Glutamatergic neuron (in vitro differentiated cells): ENCODE results near the gene TEX51. TPM values are rescaled to one million over a fixed set of nuclear protein-coding genes. Genes with fewer than 3 reads are reported as not detected.

ENCODE experiments used
- DNase-seq: peaks from one replicate; pipeline ENCODE4 v3.0.0; 2022
- H3K27ac Mint-ChIP-seq: one replicate; pipeline ENCODE4 v1.8.0; 2020; ENCODE audit warnings: mild to moderate bottlenecking, mixed read lengths, inconsistent platforms; ENCODE audit not compliant: unreplicated experiment
- H3K27me3 Mint-ChIP-seq: one replicate; pipeline ENCODE4 v1.8.0; 2020; ENCODE audit warnings: mild to moderate bottlenecking, moderate library complexity, mixed read lengths, inconsistent platforms; ENCODE audit not compliant: unreplicated experiment
- H3K36me3 Mint-ChIP-seq: one replicate; pipeline ENCODE4 v1.8.0; 2020; ENCODE audit warnings: mild to moderate bottlenecking, mixed read lengths, inconsistent platforms; ENCODE audit not compliant: unreplicated experiment
- H3K4me1 Mint-ChIP-seq: one replicate; pipeline ENCODE4 v1.8.0; 2020; ENCODE audit warnings: mild to moderate bottlenecking, low read depth, mixed read lengths, inconsistent platforms; ENCODE audit not compliant: unreplicated experiment
- H3K4me3 Mint-ChIP-seq: one replicate; pipeline ENCODE4 v1.8.0; 2020; ENCODE audit warnings: mild to moderate bottlenecking, mixed read lengths, inconsistent platforms; ENCODE audit not compliant: unreplicated experiment
- H3K9me3 Mint-ChIP-seq: one replicate; pipeline ENCODE4 v1.8.0; 2020; ENCODE audit warnings: mild to moderate bottlenecking, moderate library complexity, mixed read lengths, inconsistent platforms; ENCODE audit not compliant: unreplicated experiment
- total RNA-seq: library from RNA; stranded (reverse); fragmentation: NEBNext Ultra II Directional; extraction: Animal tissue kit (Norgen Biotek cat#: 25700); gene quantifications from one replicate; pipeline ENCODE4 v1.2.1, GENCODE V29; 2021; ENCODE audit not compliant: unreplicated experiment
- TF ChIP-seq, protein P1 (sequence below): fragments of 200-600 bp; sonication (generic); IDR thresholded peaks from one replicate; pipeline ENCODE4 v1.5.0; 2021; ENCODE audit not compliant: partially characterized antibody, unreplicated experiment

The TEX51 gene
- total RNA-seq, 1 donor from 2014 or later, result not detected

DNA sequence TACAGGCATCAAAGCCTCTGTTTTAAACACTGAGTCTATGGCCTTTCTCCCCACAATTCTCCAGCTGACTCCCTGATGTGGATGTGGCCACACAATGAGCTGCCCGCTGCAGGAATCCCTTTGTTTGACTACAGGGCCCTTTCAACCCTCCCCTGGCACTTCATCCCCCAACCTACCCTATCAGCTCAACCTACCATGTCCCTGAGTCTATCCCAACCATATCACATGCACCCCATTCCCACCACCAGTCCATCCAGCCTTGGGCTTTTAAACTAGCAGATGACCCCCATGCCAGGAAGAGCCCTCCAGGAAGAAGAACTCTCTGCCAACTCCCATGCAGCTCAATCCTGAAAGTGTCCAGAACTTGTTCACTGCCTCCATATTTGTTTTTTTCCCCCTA lies 46.9 kb upstream of the TEX51 start:
- H3K27me3 Mint-ChIP-seq, result peaks cover 3% of the 10 kb centered on the region
- peaks cover 5% of the 10 kb centered on the region for H3K9me3 Mint-ChIP-seq
- peaks cover 9% of the 10 kb centered on the region for H3K36me3 Mint-ChIP-seq
- no peak overlapping the region for H3K27ac Mint-ChIP-seq
- H3K4me1 Mint-ChIP-seq, result no peaks in the 10 kb centered on the region
- no peak for DNase-seq
- no peak overlapping the region for H3K4me3 Mint-ChIP-seq
- TF ChIP-seq, protein P1, sequence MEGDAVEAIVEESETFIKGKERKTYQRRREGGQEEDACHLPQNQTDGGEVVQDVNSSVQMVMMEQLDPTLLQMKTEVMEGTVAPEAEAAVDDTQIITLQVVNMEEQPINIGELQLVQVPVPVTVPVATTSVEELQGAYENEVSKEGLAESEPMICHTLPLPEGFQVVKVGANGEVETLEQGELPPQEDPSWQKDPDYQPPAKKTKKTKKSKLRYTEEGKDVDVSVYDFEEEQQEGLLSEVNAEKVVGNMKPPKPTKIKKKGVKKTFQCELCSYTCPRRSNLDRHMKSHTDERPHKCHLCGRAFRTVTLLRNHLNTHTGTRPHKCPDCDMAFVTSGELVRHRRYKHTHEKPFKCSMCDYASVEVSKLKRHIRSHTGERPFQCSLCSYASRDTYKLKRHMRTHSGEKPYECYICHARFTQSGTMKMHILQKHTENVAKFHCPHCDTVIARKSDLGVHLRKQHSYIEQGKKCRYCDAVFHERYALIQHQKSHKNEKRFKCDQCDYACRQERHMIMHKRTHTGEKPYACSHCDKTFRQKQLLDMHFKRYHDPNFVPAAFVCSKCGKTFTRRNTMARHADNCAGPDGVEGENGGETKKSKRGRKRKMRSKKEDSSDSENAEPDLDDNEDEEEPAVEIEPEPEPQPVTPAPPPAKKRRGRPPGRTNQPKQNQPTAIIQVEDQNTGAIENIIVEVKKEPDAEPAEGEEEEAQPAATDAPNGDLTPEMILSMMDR, result no peak

DNA sequence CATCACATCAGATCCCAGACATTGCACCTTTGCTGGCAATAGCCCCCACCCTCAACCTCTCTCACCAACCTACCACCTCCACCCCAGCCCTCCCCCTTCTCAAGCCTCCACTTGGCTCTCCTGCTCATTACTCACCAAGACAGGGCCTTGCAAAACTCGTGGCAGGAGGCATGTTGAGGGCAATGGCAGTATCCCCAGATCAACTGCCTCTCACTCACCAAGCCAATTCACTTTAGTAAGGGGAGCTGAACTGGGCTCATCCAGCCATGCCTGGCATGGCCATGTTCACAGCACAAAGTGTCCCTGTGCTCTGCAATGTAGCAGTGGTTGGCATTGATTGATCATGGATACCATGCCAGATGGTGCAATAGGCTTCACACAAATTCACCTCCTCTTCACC lies 46.3 kb upstream of the TEX51 start:
- no peak for DNase-seq
- H3K4me1 Mint-ChIP-seq, result no peaks in the 10 kb centered on the region
- no peak overlapping the region for H3K27ac Mint-ChIP-seq
- H3K9me3 Mint-ChIP-seq, result peaks cover 5% of the 10 kb centered on the region
- no peak overlapping the region for H3K4me3 Mint-ChIP-seq
- H3K27me3 Mint-ChIP-seq, result peaks cover 3% of the 10 kb centered on the region
- TF ChIP-seq, protein P1, result no peak
- H3K36me3 Mint-ChIP-seq, result peaks cover 9% of the 10 kb centered on the region

DNA sequence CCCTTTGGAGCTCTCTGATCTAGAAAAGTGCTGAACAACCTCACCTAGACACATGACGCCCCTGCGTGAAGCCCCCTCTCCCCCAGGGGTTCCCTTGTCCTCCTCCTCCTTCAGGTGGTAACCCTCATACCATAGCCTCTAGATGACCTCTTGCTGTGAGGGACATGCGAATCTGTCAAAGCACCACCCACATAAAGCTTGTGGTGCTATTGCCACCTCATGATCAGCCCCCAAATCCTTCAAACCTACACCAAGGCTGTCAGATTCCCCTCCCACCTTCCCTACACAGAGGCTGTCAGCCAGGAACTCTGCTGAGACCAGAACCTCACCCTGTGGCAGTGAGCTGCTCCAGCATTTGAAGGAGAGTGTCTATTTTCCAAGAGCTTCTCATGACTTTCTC lies 43.1 kb upstream of the TEX51 start:
- DNase-seq, result no peak
- no peak overlapping the region for H3K4me3 Mint-ChIP-seq
- H3K27ac Mint-ChIP-seq, result no peak overlapping the region
- H3K36me3 Mint-ChIP-seq, result peaks cover 9% of the 10 kb centered on the region
- TF ChIP-seq, protein P1, result no peak
- H3K27me3 Mint-ChIP-seq, result peaks cover 3% of the 10 kb centered on the region
- peaks cover 13% of the 10 kb centered on the region for H3K4me1 Mint-ChIP-seq
- H3K9me3 Mint-ChIP-seq, result peaks cover 5% of the 10 kb centered on the region

DNA sequence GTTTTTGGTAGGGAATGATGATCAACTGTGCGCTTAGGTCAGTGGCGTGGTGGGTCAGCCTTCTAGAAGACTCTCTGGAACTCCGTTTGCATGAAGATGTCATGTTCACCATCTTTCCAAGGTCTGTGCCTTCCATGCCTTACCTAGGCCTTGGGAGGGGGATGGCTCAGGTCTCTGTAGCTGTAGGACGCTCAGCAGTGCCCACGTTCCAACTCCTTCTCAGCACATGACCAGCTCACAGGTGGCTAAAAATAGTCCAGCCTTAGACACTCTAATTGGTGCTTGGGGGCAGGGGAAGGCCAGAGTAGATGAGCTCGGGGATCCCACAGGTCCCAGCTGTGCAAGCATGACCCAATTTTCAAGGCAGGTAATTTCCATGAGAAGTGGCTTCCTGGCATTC lies 42.3 kb upstream of the TEX51 start:
- Mint-ChIP-seq H3K4me1 (peaks cover 15% of the 10 kb centered on the region), H3K27me3 (peaks cover 3% of the 10 kb centered on the region), H3K4me3 (no peak overlapping the region), H3K27ac (no peak overlapping the region), H3K36me3 (peaks cover 9% of the 10 kb centered on the region), H3K9me3 (peaks cover 5% of the 10 kb centered on the region)
- TF ChIP-seq, protein P1, result no peak
- no peak for DNase-seq

DNA sequence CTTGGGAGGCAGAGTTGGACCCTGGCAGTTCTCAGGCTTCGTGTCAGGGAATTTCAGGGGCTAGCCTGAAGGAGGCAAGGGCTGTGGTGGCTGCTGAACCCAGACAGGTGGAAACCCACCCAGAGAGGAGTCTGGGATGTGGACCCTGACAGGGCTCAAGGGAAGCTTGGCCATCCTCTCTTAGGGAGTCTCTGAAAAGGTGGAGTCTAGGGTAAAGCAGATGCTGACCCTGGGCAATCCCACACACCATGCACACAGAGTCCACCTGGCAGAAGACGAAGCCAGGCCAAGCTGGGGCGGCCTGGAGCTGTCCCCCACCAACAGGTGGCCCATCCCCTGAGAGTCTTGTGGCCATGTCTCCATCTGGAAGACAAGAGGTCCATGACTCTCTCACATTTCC lies 41.2 kb upstream of the TEX51 start:
- TF ChIP-seq, protein P1, result no peak
- Mint-ChIP-seq H3K4me3 (no peak overlapping the region), H3K36me3 (peaks cover 9% of the 10 kb centered on the region), H3K4me1 (peaks cover 15% of the 10 kb centered on the region), H3K9me3 (peaks cover 5% of the 10 kb centered on the region), H3K27me3 (no peaks in the 10 kb centered on the region), H3K27ac (no peak overlapping the region)
- DNase-seq, result no peak
